ENCODE data around the gene SYTL5.

Gene SYTL5

DNA sequence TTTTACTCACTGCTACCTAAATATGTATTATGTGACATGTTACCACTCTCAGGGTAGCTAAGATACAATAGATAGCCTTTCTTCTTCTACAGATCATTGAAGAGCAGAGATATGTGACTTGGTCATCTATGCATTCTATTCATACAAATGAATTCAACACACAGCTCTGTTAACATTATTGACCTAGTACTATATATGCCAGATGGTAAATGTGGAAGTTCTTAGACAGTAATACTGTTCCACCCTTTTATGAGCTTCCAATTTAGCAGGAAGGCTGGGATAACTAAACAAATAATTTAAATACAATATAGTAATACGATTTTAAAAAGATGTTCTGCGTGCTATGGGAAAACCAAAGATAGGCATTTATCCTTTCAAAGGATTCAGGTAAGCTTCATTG is 76.0 kb downstream of the SYTL5 start:
- no peaks in the 10 kb centered on the region for H3K36me3 ChIP-seq (ENCODE audit: control insufficient read depth in 5 of 5, insufficient read depth in 5 of 5, low read length in 5 of 5)
- H3K9me3 ChIP-seq (ENCODE audit: control insufficient read depth in 5 of 5, low read length in 5 of 5) = no peaks in the 10 kb centered on the region
- H3K27me3 ChIP-seq (ENCODE audit: control insufficient read depth in 5 of 5, insufficient read depth in 4 of 5, low read length in 5 of 5) = peaks cover 0 to 13% (median 0%) of the 10 kb centered on the region in 5 donors
- H3K4me3 ChIP-seq (ENCODE audit: low read depth in 1 of 5, low read length in 5 of 5) = no peak overlapping the region
- H3K9ac ChIP-seq (ENCODE audit: low read length in 5 of 5) = no peak overlapping the region
- no peaks in the 10 kb centered on the region for H3K4me1 ChIP-seq (ENCODE audit: control insufficient read depth in 5 of 5, insufficient read depth in 5 of 5, low read length in 5 of 5)
- no peak overlapping the region for H3K27ac ChIP-seq (ENCODE audit: low read depth, low read length)

DNA sequence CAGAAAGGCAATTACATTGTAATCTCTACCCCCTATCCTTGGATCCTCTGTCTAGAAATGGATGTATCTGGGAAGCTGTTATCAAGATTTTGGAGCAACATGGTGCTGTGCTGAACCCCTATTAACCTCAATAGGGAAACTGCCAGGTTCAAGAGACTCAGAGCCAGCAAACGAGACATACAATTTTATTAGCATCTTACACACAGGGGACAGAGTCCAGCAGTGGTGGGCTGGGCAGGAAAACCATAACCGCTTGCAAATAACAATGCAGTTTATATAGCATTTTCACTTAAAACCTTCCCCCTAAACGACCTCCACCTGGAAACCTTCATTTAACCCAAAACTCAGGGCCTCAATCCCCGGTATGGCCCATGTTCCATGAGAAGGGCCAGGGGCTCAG is 79.5 kb downstream of the SYTL5 start:
- no peaks in the 10 kb centered on the region for H3K4me1 ChIP-seq (ENCODE audit: control insufficient read depth in 5 of 5, insufficient read depth in 5 of 5, low read length in 5 of 5)
- H3K9ac ChIP-seq (ENCODE audit: low read length in 5 of 5) = no peak overlapping the region
- H3K9me3 ChIP-seq (ENCODE audit: control insufficient read depth in 5 of 5, low read length in 5 of 5) = no peaks in the 10 kb centered on the region
- peaks cover 0 to 12% (median 3%) of the 10 kb centered on the region in 5 donors for H3K27me3 ChIP-seq (ENCODE audit: control insufficient read depth in 5 of 5, insufficient read depth in 4 of 5, low read length in 5 of 5)
- no peaks in the 10 kb centered on the region for H3K36me3 ChIP-seq (ENCODE audit: control insufficient read depth in 5 of 5, insufficient read depth in 5 of 5, low read length in 5 of 5)
- no peak overlapping the region for H3K27ac ChIP-seq (ENCODE audit: low read depth, low read length)
- no peak overlapping the region for H3K4me3 ChIP-seq (ENCODE audit: low read depth in 1 of 5, low read length in 5 of 5)

- Histone ChIP-seq H3K27me3 (ENCODE audit: control insufficient read depth in 5 of 5, insufficient read depth in 4 of 5, low read length in 5 of 5) (peaks cover 0 to 12% (median 3%) of the 10 kb centered on the region in 5 donors), H3K4me3 (ENCODE audit: low read depth in 1 of 5, low read length in 5 of 5) (no peak overlapping the region), H3K27ac (ENCODE audit: low read depth, low read length) (no peak overlapping the region), H3K9me3 (ENCODE audit: control insufficient read depth in 5 of 5, low read length in 5 of 5) (no peaks in the 10 kb centered on the region), H3K4me1 (ENCODE audit: control insufficient read depth in 5 of 5, insufficient read depth in 5 of 5, low read length in 5 of 5) (no peaks in the 10 kb centered on the region), H3K9ac (ENCODE audit: low read length in 5 of 5) (no peak overlapping the region), H3K36me3 (ENCODE audit: control insufficient read depth in 5 of 5, insufficient read depth in 5 of 5, low read length in 5 of 5) (no peaks in the 10 kb centered on the region)
These were observed 80.3 kb downstream of the SYTL5 start for GRCh38 chrX:38086451-38087215.

- no peaks in the 10 kb centered on the region for H3K36me3 ChIP-seq (ENCODE audit: control insufficient read depth in 5 of 5, insufficient read depth in 5 of 5, low read length in 5 of 5)
- H3K9ac ChIP-seq (ENCODE audit: low read length in 5 of 5) = no peak overlapping the region
- H3K9me3 ChIP-seq (ENCODE audit: control insufficient read depth in 5 of 5, low read length in 5 of 5) = no peaks in the 10 kb centered on the region
- H3K27ac ChIP-seq (ENCODE audit: low read depth, low read length) = no peak overlapping the region
- no peak overlapping the region for H3K4me3 ChIP-seq (ENCODE audit: low read depth in 1 of 5, low read length in 5 of 5)
- no peaks in the 10 kb centered on the region for H3K4me1 ChIP-seq (ENCODE audit: control insufficient read depth in 5 of 5, insufficient read depth in 5 of 5, low read length in 5 of 5)
- H3K27me3 ChIP-seq (ENCODE audit: control insufficient read depth in 5 of 5, insufficient read depth in 4 of 5, low read length in 5 of 5) = peaks cover 0 to 8% (median 3%) of the 10 kb centered on the region in 5 donors
These were observed 81.2 kb downstream of the SYTL5 start for GRCh38 chrX:38087594-38087993.

DNA sequence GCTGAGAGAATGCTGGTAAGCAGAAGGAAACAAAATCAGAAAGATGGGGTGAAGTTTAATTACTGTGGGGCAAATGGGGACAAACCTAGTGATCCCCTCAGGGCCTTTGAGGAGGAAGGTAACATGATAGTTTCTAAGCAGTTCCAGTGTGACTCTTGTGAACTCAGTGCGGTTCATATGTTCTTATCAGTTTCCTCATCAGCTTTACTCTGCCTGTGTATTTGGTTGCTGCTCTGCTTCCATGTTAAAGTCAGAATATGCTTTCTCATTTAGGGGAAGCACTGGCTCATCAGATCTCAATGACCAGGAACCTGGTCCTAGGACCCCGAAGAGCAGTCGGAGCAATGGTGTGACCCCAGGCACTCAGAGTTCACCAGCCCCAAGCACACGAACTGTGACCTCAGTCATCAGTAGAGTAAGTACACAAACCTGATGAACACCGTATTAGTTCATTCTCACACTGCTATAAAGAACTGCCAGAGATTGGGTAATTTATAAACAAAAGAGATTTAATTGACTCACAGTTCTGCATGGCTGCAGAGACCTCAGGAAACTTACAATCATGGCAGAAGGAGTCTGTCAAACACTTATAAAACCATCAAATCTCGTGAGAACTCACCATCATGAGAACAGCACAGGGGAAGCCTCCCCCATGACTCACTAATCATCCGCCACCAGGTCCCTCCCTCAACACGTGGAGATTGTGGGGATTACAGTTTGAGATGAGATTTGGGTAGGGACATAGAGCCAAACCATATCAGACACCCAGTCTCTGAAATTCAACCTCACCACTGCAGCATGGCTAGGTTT is 83.0 kb downstream of the SYTL5 start:
- H3K4me3 ChIP-seq (ENCODE audit: low read depth in 1 of 5, low read length in 5 of 5) = no peak overlapping the region
- H3K27me3 ChIP-seq (ENCODE audit: control insufficient read depth in 5 of 5, insufficient read depth in 4 of 5, low read length in 5 of 5) = peaks cover 0 to 11% (median 3%) of the 10 kb centered on the region in 5 donors
- no peak overlapping the region for H3K27ac ChIP-seq (ENCODE audit: low read depth, low read length)

GRCh38 chrX:38095971-38096529 is 89.7 kb downstream of the SYTL5 start:
- Histone ChIP-seq H3K4me3 (ENCODE audit: low read depth in 1 of 5, low read length in 5 of 5) (no peak overlapping the region), H3K27ac (ENCODE audit: low read depth, low read length) (no peak overlapping the region), H3K9ac (ENCODE audit: low read length in 5 of 5) (no peak overlapping the region), H3K4me1 (ENCODE audit: control insufficient read depth in 5 of 5, insufficient read depth in 5 of 5, low read length in 5 of 5) (no peaks in the 10 kb centered on the region), H3K9me3 (ENCODE audit: control insufficient read depth in 5 of 5, low read length in 5 of 5) (peaks cover 2 to 17% (median 8%) of the 10 kb centered on the region in 5 donors), H3K27me3 (ENCODE audit: control insufficient read depth in 5 of 5, insufficient read depth in 4 of 5, low read length in 5 of 5) (peaks cover 0 to 3% (median 0%) of the 10 kb centered on the region in 5 donors), H3K36me3 (ENCODE audit: control insufficient read depth in 5 of 5, insufficient read depth in 5 of 5, low read length in 5 of 5) (no peaks in the 10 kb centered on the region)

More for the DNA sequence above, 83.0 kb downstream of the SYTL5 start:
- Histone ChIP-seq H3K4me1 (ENCODE audit: control insufficient read depth in 5 of 5, insufficient read depth in 5 of 5, low read length in 5 of 5) (no peaks in the 10 kb centered on the region), H3K9me3 (ENCODE audit: control insufficient read depth in 5 of 5, low read length in 5 of 5) (no peaks in the 10 kb centered on the region), H3K36me3 (ENCODE audit: control insufficient read depth in 5 of 5, insufficient read depth in 5 of 5, low read length in 5 of 5) (no peaks in the 10 kb centered on the region), H3K9ac (ENCODE audit: low read length in 5 of 5) (no peak overlapping the region)

DNA sequence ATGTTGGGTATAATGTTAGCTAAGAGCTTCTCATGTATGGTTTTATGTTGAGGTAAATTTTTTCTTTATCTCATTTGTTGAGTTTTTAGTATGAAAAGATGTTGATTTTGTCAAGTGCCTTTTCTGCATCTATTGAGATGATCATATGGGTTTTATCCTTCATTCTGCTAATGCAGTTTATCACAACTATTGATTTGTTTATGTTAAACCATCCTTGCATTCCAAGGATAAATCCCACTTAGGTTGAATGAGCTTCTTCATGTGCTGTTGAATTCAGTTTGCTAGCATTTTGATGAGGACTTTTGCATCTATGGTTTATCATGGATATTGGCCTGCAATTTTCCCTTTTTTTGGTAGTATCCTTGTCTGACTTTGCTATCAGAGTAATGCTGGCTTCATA is 93.3 kb downstream of the SYTL5 start:
- Histone ChIP-seq H3K9ac (ENCODE audit: low read length in 5 of 5) (no peak overlapping the region), H3K36me3 (ENCODE audit: control insufficient read depth in 5 of 5, insufficient read depth in 5 of 5, low read length in 5 of 5) (no peaks in the 10 kb centered on the region), H3K27me3 (ENCODE audit: control insufficient read depth in 5 of 5, insufficient read depth in 4 of 5, low read length in 5 of 5) (no peaks in the 10 kb centered on the region), H3K27ac (ENCODE audit: low read depth, low read length) (no peak overlapping the region), H3K4me3 (ENCODE audit: low read depth in 1 of 5, low read length in 5 of 5) (no peak overlapping the region), H3K9me3 (ENCODE audit: control insufficient read depth in 5 of 5, low read length in 5 of 5) (peaks cover 2 to 17% (median 8%) of the 10 kb centered on the region in 5 donors), H3K4me1 (ENCODE audit: control insufficient read depth in 5 of 5, insufficient read depth in 5 of 5, low read length in 5 of 5) (no peaks in the 10 kb centered on the region)

DNA sequence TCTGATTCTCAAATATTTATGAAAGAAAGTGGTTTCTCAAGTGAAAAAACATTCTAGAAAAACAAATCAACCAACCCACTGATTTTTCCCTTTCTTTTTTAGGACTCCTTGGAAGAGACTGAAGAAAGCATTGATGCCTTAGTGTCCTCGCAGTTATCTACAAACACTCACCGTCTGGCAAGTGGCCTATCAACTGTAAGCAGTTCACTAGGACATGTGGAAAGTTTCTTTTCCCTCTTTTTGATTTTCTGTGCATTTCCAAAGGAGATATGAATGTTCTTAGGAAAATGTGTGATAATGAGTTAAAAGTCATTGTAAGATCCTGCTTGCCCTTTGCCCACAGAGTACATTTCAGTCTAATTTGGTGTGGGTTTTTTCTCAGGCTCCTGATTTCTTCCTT is 95.9 kb downstream of the SYTL5 start:
- Histone ChIP-seq H3K4me3 (ENCODE audit: low read depth in 1 of 5, low read length in 5 of 5) (no peak overlapping the region), H3K9ac (ENCODE audit: low read length in 5 of 5) (no peak overlapping the region), H3K36me3 (ENCODE audit: control insufficient read depth in 5 of 5, insufficient read depth in 5 of 5, low read length in 5 of 5) (no peaks in the 10 kb centered on the region), H3K9me3 (ENCODE audit: control insufficient read depth in 5 of 5, low read length in 5 of 5) (peaks cover 2 to 17% (median 8%) of the 10 kb centered on the region in 5 donors), H3K27ac (ENCODE audit: low read depth, low read length) (no peak overlapping the region), H3K4me1 (ENCODE audit: control insufficient read depth in 5 of 5, insufficient read depth in 5 of 5, low read length in 5 of 5) (no peaks in the 10 kb centered on the region), H3K27me3 (ENCODE audit: control insufficient read depth in 5 of 5, insufficient read depth in 4 of 5, low read length in 5 of 5) (peaks cover 0 to 3% (median 0%) of the 10 kb centered on the region in 5 donors)

GRCh38 chrX:38102875-38103274 is 96.5 kb downstream of the SYTL5 start:
- Histone ChIP-seq H3K9ac (ENCODE audit: low read length in 5 of 5) (no peak overlapping the region), H3K36me3 (ENCODE audit: control insufficient read depth in 5 of 5, insufficient read depth in 5 of 5, low read length in 5 of 5) (no peaks in the 10 kb centered on the region), H3K4me1 (ENCODE audit: control insufficient read depth in 5 of 5, insufficient read depth in 5 of 5, low read length in 5 of 5) (no peaks in the 10 kb centered on the region), H3K27ac (ENCODE audit: low read depth, low read length) (no peak overlapping the region), H3K9me3 (ENCODE audit: control insufficient read depth in 5 of 5, low read length in 5 of 5) (peaks cover 2 to 17% (median 8%) of the 10 kb centered on the region in 5 donors), H3K27me3 (ENCODE audit: control insufficient read depth in 5 of 5, insufficient read depth in 4 of 5, low read length in 5 of 5) (peaks cover 0 to 3% (median 0%) of the 10 kb centered on the region in 5 donors), H3K4me3 (ENCODE audit: low read depth in 1 of 5, low read length in 5 of 5) (no peak overlapping the region)

All from subcutaneous abdominal adipose tissue (tissue), 5 donors.